Uterus (tissue), 2 donors: ENCODE measurements around the gene SNTB2.

Source experiments
- CTCF ChIP-seq, 4 experiments: fragments of 200-600 bp in 2 of 4; fragments of 450-650 bp in 2 of 4; sonication (generic) in 2 of 4; IDR thresholded peaks; one replicate each; pipeline ENCODE4 v1.5.1; 2016 to 2019; ENCODE audit warnings: antibody characterized with exemption in 4 of 4, mild to moderate bottlenecking in 2 of 4, moderate library complexity in 1 of 4
- POLR2A ChIP-seq, 2 donors: fragments of 450-650 bp; IDR thresholded peaks; one replicate each; pipeline ENCODE4 v1.6.1; 2016; ENCODE audit warnings: antibody characterized with exemption in 2 of 2, mild to moderate bottlenecking in 1 of 2, moderate library complexity in 1 of 2

GRCh38 chr16:69260019-69260418, 73.1 kb downstream of the SNTB2 start:
- TF ChIP-seq CTCF (IDR thresholded peaks at IDR 0.05) (no peak), POLR2A (IDR thresholded peaks at IDR 0.05) (no peak)
